HG03457 (cell line): ENCODE measurements around the gene CA12.

Source experiments
- ATAC-seq: cut with Tn5 transposase; IDR thresholded peaks from one replicate; pipeline ENCODE4 v1.9.1; 2021; ENCODE audit warnings: moderate number of reproducible peaks; ENCODE audit not compliant: unreplicated experiment

CA12 gene

DNA sequence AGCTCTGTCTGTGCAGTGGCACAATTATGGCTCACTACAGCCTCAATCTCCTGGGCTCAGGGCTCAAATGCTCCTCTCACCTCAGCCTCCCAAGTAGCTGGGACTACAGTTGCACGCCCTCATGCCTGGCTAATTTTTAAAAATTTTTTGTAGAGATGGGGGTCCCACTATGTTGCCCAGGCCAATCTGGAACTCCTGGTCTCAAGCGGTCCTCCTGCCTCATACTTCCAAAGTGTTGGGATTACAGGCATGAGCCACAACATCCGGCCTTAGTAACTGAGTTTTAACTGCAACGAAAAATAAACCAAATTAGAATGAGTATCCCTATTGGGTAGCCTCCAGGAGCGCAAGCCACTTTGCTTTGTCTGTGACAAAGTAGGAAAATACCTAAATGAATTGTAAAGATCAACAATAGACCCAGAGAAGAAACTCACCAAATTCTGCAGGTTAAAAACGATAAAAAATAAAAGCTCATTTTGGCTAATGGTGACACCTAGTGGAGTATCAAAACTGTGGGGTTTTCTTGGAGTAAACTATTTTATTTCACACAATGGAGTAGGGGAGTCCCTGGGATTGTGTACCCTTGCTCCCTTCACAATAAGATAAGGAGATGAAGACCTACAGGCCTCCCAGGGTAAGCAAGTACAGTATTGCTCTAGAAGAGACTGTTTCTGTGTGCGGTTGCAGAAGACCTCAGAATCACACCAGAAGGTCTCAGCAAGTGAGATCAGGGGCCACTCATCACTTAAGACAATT lies 21.0 kb upstream of the CA12 start:
- ATAC-seq: no peak

DNA sequence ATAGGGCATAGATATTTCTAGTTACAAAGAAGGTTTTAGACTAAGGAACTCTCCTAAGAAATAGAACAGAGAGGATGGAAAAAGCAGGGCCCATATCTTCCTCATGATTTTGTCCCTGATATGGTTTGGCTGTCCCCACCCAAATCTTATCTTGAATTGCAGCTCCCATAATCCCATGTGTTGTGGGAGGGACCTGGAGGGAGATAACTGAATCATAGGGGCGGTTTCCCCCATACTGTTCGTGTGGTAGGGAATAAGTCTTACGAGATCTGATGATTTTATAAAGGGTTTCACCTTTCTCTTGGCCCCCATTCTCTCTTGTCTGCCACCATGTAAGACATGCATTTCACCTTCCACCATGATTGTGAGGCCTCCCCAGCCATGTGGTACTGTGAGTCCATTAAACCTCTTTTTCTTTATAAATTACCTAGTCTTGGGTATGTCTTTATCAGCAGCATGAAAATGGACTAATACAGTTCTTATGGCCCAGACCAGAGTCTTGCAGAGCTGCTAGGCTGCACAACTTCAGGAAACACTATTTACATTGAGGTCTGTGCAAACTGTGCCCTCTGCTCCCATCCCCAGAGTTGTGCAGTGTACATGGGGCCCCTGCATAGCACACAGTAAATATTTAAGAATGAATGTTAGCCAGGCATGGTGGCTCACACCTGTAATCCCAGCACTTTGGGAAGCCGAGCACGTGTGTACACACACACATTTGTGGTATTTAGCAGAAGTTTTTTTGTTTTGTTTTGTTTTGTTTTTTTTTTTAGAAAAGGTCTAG lies 20.3 kb upstream of the CA12 start:
- ATAC-seq: no peak

DNA sequence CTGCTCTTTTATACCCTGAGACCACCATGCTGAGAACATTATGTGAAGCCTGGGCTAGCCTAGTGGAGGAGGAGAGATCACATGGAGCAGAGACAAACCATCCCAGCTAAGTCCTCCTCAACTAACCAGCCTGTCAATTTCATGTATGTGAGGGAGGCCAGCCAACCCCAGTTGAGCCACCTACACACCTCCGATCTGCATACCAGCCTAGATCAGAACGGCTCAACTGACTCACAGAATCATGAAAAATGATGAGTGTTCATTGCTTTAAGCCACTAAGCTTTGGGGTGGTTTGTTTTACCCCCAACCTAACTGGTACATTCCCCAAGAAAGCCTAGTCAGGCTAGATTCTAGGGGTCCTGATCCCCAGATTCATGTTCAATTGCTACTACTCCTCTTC lies 19.4 kb upstream of the CA12 start:
- ATAC-seq: no peak

DNA sequence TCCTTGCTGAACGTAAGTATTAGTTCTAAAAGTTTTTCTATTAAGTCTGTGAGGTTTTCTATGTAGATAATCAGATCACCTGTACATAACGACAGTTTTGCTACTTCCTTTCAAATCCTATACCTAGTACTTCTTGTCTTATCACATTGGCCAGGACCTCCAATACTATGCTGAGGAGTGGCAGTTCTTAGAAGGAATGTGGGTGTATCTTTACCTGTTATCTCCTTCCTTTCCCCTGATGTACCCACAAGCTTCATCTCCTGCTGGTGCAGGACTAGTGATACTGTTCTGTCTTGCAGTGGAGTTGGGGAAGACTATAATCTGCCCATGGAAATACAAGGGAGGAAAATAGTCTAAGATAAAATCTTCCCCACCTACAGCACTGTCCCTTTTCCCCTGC lies 16.8 kb upstream of the CA12 start:
- ATAC-seq: no peak

DNA sequence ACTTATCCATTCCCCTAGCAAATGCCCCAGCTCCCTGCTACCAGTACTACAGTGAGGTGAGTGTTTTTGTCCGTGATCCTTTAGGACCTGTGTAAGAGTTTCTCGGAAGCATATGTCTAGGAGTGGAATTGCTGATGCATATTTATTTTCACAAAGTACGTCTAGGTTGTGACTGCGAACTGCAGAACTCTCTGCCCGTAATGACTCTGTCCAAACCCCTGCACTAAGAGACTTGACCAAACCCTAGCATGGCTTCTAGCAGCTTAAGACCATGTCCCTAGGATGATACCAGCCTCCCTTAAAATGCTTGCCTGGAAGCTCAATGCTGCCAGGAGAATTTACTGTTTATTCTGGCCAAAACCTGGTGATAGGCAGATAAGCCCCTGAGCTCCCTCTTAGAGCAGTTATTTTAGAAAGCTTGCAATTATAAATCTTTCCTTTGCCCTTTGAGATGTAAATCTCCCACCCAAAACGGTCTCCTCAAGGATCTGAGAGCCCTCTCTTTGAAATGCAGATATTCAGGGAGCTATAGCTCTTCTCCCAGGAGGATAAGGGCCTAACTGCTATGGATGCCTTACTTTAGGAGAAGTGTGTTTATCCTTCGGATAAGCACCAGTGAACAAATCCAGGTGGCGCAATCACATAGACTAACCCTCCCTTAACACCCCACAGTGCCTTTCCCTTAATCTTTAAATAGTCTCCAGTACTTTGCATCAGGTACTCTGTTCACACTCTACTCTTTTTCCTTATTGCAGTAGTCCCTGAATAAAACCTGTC lies 14.7 kb upstream of the CA12 start:
- no peak for ATAC-seq

DNA sequence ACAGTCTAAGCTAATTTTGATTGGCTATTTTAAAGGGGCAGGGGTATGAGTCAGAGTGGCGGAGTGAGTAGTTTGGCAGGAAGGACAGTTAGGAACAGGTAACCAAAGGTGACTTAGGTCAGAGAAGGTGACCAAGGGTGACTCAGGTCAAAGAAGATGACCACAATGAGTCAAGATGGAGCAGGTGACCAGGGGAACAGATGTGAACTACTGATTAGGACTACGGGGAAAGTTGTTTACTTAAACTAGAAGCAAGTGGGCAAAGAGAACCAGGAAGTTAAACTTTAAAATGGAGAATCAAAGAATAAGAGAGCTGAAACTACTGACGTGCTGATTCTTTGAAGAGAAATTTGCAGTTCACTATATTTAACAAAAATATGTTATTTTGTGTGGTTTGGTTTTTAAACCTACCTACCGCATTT lies 14.1 kb upstream of the CA12 start:
- ATAC-seq: no peak

DNA sequence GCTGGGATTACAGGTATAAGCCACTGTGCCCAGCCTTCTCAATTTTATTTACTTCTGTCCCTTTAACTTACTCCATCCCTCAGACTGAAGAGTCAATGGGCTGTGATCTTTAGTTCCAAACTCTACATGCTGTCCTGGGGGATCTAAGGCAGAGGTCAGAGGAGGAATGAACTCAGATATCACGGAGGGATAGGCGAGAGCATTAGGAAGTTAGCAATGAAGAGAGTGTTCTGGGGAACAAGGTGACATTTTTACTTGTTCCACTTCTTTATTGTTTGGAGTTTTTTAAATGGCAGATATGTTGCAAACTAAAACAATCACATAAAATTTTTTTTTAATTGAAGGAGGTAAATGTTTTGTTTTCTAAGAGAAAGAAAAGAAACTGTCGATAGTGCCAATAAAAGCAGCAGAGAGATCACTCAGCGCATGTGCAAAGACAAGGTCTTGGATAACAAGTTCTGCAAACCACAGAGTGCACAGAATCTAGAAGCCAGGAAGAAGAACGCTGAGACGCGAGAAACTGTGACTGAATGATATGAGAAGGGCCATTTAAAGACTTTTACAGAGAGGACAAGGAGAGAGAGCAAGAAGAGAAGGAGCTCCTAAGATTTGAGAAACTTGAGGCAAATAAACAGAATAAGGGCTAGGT lies 10.8 kb upstream of the CA12 start:
- ATAC-seq: no peak

DNA sequence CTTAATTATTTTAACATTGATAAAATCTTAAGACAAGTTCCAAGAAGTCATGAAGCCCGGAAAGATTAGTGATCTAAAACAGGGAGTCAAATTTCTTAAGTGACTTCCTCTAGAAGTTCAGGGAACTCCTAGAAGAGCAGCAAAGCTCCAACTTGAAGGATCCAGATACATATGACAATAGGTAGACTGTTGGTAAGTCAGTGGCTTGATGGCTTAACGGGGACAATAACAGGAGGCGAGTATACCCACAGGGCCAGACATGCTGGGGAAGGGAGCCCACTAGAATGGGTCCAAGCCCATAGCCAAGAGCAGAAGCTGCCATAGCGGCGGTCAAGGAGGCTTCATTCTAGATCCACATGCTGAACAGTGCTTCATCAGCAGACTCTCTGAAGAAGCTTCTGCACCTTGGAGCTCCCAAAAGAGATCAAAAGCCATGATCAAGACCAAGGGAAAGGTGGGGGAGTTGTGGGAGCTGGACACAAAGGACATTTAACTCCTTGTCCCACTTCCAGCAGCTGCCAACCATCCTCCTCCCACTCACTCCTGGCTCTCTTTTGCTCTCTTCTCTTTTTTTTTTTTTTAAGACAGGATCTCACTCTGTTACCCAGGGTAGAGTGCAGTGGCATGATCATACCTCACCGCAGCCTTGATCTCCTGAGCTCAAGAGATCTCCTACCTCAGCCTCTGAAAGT lies 10.2 kb upstream of the CA12 start:
- ATAC-seq: no peak

DNA sequence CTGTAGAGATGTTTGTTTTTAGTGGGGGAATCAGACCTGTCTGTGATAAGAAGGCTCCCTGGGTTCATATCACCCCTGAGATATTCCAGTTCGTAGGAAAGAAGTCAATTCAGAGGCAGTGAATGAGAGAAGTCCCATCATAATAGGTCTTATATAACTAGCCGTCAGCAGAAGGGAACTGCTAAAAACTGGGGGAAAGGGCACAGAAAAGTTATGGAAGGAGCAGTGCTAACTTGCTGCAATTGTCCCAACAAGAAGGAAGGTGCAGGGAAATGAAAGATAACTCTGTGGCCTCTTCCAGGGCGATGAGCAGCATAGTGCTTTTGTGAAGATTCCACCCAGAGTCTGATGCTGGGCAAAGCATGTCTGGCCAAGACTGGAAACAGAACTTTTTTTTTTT lies 9.0 kb upstream of the CA12 start:
- no peak for ATAC-seq

DNA sequence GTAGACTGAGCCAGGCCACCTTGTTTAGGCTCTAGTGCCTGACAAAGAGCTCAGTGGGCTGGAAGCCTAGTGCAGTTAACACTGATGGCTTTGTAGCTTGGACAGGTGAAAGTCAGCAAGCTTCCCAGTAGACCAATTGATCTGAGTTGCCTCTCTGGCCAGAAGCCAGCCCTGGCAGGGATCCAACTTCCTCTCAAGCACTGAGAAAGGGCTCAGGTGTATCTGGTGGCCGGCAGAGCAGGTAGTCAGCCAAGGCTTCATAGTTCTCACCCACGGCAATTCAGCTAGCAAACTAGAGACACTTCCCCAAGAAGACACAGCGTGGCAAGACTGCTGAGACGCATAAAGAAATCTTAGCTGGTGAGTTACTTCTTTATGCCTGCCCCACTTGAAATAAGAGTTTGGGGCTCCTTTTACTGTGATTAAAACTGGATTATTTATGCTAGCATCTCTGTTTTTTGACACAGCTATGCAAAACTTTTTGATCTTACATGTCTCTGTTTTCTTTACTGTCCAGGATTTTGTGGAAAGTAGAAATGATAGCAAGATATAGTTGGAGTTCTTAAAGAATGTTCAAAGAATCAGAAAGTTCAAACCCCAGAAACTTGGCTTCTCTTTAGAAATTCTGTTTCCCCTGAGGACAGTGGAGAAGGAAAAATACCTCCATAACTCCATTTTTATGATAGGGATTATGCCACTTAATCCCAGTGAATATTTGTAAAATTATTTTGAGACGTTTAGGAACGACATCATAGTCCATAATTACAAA lies 8.4 kb upstream of the CA12 start:
- no peak for ATAC-seq

DNA sequence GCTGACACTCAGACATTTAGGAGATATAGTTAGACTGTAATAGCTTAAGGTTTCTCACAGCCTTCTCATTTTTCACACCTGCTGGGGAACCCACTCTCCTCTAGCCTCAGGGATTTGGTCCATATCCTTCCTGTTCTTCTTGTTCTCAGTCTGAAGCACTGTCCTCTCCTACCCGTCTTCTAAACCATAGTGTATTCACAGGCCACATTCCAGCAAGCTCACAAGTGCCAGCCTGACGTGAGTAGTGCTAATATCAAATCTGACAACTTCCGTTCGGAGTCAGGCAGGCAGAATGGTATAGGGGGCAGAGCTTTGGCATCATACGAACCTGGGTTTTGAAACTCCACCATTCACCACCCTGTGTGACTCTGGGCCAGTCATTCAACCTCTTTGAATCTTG lies 6.9 kb upstream of the CA12 start:
- no peak for ATAC-seq

DNA sequence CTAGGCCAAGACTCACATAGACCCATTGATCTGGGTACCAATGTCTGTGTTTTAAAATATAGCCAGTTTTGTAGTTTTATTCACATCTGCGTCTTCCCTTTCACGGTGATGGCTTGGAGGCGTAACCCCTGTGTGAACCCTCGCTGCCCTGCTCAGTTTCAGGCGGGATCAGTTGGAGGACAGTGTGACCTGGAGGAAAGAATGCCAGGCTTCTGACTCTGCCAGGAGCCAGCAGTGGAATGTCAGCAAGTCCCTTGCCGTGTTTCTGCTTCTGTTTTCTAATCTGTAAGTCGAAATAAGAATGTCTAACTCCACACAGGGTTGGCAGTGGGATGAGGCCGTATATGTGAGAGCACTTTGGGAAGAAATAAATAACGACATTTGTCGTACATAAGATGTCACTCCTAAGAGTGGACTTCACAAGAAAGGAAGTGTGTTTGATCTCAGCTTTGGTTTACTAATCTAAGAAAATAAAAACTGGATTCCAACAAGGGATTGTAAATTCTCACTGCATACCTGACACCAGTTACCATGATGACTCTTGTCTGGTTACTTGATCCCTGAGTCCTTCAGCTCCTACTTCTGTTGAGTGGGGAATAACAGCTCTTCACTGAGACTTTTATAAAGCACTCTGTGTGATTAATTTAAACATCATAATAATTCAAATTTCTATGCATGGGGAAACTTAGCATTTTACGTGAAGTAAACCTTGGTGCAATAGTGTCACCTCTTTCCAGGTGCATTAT lies 6.3 kb upstream of the CA12 start:
- no peak for ATAC-seq

DNA sequence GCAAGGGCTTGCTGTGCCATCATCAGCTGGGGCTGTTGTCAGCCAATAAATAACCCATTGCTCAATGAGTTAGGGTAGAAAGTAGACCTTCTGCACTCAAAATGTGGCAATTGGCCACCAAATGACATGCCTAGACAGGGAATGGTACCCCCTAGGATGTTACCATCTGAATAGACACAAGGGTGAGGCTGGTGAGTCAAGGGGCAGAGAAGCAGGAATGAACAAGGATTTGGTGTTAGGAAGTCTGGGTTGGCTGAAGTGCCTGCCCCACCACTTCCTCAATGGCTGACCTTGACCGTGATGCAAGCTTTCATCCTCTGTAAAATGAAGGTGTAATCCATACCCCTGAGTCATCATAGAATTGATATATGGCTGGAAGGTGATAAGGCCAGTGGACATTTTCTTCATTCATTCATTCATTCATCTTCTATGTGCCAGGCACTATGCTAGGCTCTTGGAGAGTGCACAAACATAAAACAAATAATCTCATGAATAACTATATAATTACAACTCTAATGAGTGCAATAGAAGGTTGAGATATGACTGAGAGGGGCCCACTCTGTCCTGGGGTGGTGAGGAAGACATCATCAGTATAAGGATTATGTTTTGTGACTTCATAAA lies 4.4 kb upstream of the CA12 start:
- ATAC-seq: no peak

DNA sequence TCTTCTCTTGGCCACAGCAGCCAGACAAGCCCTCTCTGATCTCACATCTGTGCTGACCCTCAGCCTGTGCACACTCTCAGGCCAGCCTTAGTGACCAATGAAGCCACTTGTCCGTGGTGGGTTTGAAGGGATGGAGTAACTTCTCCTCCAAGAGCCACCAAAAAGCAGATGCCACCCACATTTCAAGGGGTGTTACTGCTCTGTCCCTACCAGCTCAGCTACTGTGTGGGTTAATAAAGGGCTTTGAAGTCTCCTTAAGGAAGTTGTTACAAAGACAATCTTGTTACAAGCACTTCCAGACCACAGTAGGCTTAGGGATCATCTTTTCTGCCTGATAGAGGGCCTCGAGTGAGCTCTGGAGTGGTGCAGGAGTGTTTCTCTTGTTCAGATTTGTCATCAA lies 3.3 kb upstream of the CA12 start:
- no peak for ATAC-seq

DNA sequence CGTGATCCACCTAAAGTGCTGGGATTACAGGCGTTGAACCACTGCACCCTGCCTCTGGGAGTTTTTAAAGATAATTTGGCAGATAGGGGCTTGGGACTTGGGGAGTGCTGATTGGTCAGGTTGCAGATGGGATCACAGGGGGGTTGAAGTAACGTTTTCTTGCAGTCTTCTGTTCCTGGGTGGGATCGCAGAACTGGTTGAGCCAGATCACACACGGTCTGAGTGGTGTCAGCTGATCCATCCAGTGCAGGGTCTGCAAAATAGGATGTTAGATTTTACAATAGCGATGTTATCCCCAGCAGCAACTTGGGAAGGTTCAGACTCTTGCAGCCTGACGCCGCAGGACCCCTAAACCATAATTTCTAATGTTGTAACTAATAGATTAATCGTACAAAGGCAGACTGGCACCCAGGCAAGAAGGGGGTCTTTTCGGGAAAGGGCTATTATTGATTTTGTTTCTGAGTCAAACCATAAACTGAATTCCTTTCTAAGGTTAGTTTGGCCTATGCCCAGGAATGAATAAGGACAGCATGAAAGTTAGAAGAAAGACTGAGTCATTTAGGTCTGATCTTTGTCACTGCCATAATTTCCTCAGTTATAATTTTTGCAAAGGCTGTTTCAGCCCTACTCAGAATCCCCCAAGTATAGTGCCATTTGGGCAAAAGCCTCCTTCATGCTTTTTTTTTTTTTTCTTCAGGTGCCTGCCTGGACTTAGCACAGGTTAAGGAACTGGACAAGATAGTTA lies 1.5 kb upstream of the CA12 start:
- no peak for ATAC-seq

DNA sequence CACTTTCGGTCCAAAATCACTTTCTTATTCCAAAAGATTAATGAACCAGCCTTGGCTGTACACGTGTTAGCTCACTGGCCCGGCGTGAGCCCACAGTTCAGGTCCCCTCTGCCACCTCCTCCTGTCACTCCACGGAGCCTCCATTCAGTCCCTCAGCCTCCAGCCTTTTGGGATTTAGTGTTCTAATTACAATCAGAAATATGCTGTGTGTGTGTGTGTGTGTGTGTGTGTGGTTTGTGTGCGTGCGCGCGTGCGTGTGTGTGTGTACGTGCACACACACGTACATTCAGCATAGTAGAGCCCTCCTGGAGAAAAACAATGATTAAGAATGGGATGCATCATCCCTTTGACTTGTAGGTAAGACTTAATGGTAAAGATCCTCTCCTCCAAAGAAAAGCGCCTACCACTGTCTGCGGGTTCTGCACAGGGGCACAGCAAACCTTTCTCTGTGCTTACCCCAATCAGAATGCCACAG lies 801 bp downstream of the CA12 start:
- ATAC-seq: no peak

DNA sequence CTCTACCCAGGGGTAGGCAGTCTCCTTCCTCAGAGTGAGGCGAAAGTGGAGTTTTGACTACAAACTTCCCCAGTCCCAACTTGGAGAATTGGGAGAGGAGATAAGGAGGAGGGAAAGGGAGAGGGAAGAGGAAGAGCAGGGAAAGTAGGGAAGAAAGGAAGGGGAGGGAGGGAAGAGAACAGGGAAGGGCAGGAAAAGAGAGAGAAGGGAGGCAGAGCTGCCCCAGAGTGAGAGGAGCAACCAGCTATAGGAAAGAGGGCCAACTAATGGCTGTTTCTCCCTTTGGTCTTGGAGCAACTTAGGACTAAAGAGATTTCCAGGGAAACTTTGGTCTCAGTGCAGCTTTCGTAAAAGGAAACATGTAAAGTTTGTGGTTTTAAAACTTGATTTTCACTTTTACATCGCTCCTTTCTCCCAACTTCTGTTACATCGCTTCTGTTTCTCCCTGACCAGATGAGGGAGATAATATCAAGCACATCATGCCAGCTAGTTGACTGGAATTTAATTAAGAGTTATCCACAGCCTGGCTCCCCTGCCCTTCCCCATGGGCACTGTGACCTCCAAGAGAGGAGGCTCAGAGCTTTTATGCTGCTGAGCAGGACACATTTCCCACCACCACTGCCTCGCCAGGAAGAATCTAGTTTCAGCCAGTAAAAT lies 1.4 kb downstream of the CA12 start:
- no peak for ATAC-seq
